Panc1 (cell line): ENCODE results near the gene DEGS2.

ENCODE experiments used
- POLR2AphosphoS5 ChIP-seq: IDR thresholded peaks from 2 replicates; pipeline ENCODE4 v1.6.1; 2012; ENCODE audit warnings: mild to moderate bottlenecking, low read depth, low read length, moderate library complexity
- TCF7L2 ChIP-seq: IDR thresholded peaks from 2 replicates; pipeline ENCODE4 v1.6.1; 2011; ENCODE audit warnings: mild to moderate bottlenecking, low read depth, low read length, inconsistent platforms
- TF ChIP-seq, protein P1 (sequence below), 2 experiments: IDR thresholded peaks; 2 replicates each; pipeline ENCODE4 v1.6.1; 2011 to 2012; ENCODE audit warnings: low read depth in 2 of 2, control low read depth in 1 of 2, low read length in 1 of 2, mild to moderate bottlenecking in 1 of 2, moderate library complexity in 1 of 2; ENCODE audit not compliant: insufficient read depth in 1 of 2
- TF ChIP-seq, protein P2 (sequence below): fragments of 450-650 bp; IDR thresholded peaks from 2 replicates; pipeline ENCODE4 v1.5.1; 2017; ENCODE audit warnings: mild to moderate bottlenecking

DNA sequence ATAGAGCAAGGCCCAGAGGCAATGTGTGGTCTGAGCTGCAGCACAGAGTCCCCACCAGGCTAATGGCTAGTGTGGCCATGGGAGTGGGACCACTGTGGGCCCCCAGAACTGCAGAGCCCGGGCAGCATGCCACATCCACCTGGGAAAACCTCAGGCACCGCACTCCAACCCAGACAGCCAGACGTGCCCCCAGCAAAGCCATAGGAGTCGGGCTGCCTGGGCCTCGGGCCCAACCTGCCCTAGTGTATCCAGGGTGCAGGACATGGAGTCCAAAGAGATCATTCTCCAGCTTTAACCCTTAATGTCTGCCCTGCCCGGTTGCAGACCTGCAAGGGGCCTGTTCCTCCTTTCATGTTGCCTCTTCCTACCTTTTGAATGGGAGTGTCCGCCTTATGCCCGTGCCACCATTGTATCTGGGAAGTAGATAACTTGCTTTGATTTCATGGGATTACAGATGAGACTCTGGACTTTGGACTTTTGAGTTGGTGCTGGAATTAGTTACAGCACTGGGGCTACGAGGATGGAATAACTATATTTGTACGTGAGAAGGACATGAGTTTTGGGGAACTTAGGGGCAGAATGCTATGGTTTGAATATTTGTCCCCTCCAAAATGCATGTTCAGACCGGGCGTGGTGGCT lies 29.1 kb upstream of the DEGS2 start:
- TF ChIP-seq, protein P1, sequence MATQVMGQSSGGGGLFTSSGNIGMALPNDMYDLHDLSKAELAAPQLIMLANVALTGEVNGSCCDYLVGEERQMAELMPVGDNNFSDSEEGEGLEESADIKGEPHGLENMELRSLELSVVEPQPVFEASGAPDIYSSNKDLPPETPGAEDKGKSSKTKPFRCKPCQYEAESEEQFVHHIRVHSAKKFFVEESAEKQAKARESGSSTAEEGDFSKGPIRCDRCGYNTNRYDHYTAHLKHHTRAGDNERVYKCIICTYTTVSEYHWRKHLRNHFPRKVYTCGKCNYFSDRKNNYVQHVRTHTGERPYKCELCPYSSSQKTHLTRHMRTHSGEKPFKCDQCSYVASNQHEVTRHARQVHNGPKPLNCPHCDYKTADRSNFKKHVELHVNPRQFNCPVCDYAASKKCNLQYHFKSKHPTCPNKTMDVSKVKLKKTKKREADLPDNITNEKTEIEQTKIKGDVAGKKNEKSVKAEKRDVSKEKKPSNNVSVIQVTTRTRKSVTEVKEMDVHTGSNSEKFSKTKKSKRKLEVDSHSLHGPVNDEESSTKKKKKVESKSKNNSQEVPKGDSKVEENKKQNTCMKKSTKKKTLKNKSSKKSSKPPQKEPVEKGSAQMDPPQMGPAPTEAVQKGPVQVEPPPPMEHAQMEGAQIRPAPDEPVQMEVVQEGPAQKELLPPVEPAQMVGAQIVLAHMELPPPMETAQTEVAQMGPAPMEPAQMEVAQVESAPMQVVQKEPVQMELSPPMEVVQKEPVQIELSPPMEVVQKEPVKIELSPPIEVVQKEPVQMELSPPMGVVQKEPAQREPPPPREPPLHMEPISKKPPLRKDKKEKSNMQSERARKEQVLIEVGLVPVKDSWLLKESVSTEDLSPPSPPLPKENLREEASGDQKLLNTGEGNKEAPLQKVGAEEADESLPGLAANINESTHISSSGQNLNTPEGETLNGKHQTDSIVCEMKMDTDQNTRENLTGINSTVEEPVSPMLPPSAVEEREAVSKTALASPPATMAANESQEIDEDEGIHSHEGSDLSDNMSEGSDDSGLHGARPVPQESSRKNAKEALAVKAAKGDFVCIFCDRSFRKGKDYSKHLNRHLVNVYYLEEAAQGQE (IDR thresholded peaks at IDR 0.05; ENCODE audit: insufficient read depth in 1 of 2, low read depth in 2 of 2, low read length in 1 of 2) = no peak
- TF ChIP-seq, protein P2, sequence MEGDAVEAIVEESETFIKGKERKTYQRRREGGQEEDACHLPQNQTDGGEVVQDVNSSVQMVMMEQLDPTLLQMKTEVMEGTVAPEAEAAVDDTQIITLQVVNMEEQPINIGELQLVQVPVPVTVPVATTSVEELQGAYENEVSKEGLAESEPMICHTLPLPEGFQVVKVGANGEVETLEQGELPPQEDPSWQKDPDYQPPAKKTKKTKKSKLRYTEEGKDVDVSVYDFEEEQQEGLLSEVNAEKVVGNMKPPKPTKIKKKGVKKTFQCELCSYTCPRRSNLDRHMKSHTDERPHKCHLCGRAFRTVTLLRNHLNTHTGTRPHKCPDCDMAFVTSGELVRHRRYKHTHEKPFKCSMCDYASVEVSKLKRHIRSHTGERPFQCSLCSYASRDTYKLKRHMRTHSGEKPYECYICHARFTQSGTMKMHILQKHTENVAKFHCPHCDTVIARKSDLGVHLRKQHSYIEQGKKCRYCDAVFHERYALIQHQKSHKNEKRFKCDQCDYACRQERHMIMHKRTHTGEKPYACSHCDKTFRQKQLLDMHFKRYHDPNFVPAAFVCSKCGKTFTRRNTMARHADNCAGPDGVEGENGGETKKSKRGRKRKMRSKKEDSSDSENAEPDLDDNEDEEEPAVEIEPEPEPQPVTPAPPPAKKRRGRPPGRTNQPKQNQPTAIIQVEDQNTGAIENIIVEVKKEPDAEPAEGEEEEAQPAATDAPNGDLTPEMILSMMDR = no peak
- TF ChIP-seq POLR2AphosphoS5 = no peak
- TF ChIP-seq TCF7L2 = no peak
